GM12872 (cell line): ENCODE measurements around the gene HMOX1.

Experiments
- CTCF ChIP-seq: IDR thresholded peaks from 3 replicates; pipeline ENCODE4 v1.5.1; 2011; ENCODE audit warnings: low read depth, mild to moderate bottlenecking, low read length, moderate library complexity; ENCODE audit not compliant: insufficient read depth

Gene HMOX1

GRCh38 chr22:35363566-35364086, 17.3 kb upstream of the HMOX1 start:
- TF ChIP-seq CTCF: no peak

- TF ChIP-seq CTCF: 0 out of 3 replicates have a peak, but pooled peaks have one; percentile 21
Measured at GRCh38 chr22:35367331-35367886, 13.5 kb upstream of the HMOX1 start.

- TF ChIP-seq CTCF: no peak
Measured at GRCh38 chr22:35368386-35368785, 12.5 kb upstream of the HMOX1 start.

GRCh38 chr22:35369996-35370395, 10.9 kb upstream of the HMOX1 start:
- no peak for TF ChIP-seq CTCF

GRCh38 chr22:35373781-35374180, 7.1 kb upstream of the HMOX1 start:
- no peak for TF ChIP-seq CTCF

- TF ChIP-seq CTCF: no peak
Measured at GRCh38 chr22:35375031-35375430, 5.9 kb upstream of the HMOX1 start.

GRCh38 chr22:35375526-35375925, 5.4 kb upstream of the HMOX1 start:
- TF ChIP-seq CTCF: no peak
